ENCODE data around the gene SGPP2.

SGPP2 gene

GRCh38 chr2:222423632-222424275 is 589 bp upstream of the SGPP2 start:
- in situ Hi-C loops (cut with HindIII; ENCODE audit: low sequenced_read_pairs) = no loop called here
- no peak overlapping the region for H3K4me3 ChIP-seq (ENCODE audit: low read depth, low read length)
- DNase-seq (ENCODE audit: low read depth, low spot score) = no peak
- no peak for TF ChIP-seq CTCF (IDR thresholded peaks at IDR 0.05; ENCODE audit: low read depth, low read length)

GRCh38 chr2:222424729-222425671 is 657 bp downstream of the SGPP2 start:
- no peak for DNase-seq (ENCODE audit: low read depth, low spot score)
- in situ Hi-C loops (cut with HindIII; ENCODE audit: low sequenced_read_pairs) = no loop called here
- H3K4me3 ChIP-seq (ENCODE audit: low read depth, low read length) = no peak overlapping the region
- no peak for TF ChIP-seq CTCF (IDR thresholded peaks at IDR 0.05; ENCODE audit: low read depth, low read length)

- in situ Hi-C loops (cut with HindIII; ENCODE audit: low sequenced_read_pairs) = no loop called here
- no peak for DNase-seq (ENCODE audit: low read depth, low spot score)
- no peak for TF ChIP-seq CTCF (IDR thresholded peaks at IDR 0.05; ENCODE audit: low read depth, low read length)
- no peak overlapping the region for H3K4me3 ChIP-seq (ENCODE audit: low read depth, low read length)
Observed at GRCh38 chr2:222427646-222428301, 3.4 kb downstream of the SGPP2 start.

GRCh38 chr2:222430071-222430470 is 5.7 kb downstream of the SGPP2 start:
- in situ Hi-C loops (cut with HindIII; ENCODE audit: low sequenced_read_pairs) = no loop called here
- DNase-seq (ENCODE audit: low read depth, low spot score) = no peak
- no peak overlapping the region for H3K4me3 ChIP-seq (ENCODE audit: low read depth, low read length)
- TF ChIP-seq CTCF (IDR thresholded peaks at IDR 0.05; ENCODE audit: low read depth, low read length) = no peak

- no peak for DNase-seq (ENCODE audit: low read depth, low spot score)
- in situ Hi-C loops (cut with HindIII; ENCODE audit: low sequenced_read_pairs) = no loop called here
- no peak overlapping the region for H3K4me3 ChIP-seq (ENCODE audit: low read depth, low read length)
Observed at GRCh38 chr2:222430681-222431080, 6.3 kb downstream of the SGPP2 start.

More at GRCh38 chr2:222430681-222431080, 6.3 kb downstream of the SGPP2 start:
- no peak for TF ChIP-seq CTCF (IDR thresholded peaks at IDR 0.05; ENCODE audit: low read depth, low read length)
